ENCODE measurements around the gene KHDC4. TPM values are rescaled to one million over a fixed set of nuclear protein-coding genes. Genes with fewer than 3 reads are reported as not detected.

The KHDC4 gene
- total and polyA plus RNA-seq, 10 of the 15 experiments (the other 5 are each of a cell fraction or from before 2014, with no cell fraction given) = 11.7 to 109 (median 41.9) TPM

- TF ChIP-seq CBFB (IDR thresholded peaks at IDR 0.05; ENCODE audit: low read depth) (no peak), ZNF687 (IDR thresholded peaks at IDR 0.05) (no peak), ZNF207 (IDR thresholded peaks at IDR 0.05; ENCODE audit: borderline replicate concordance) (no peak), WRNIP1 (IDR thresholded peaks at IDR 0.05; ENCODE audit: borderline replicate concordance, low read depth, low read length) (no peak), E2F4 (IDR thresholded peaks at IDR 0.05; ENCODE audit: low read depth, low read length) (no peak), YBX1 (IDR thresholded peaks at IDR 0.05) (no peak), EZH2 (IDR thresholded peaks at IDR 0.05; ENCODE audit: borderline replicate concordance, control insufficient read depth, low read depth, low read length) (no peak), MEF2A (IDR thresholded peaks at IDR 0.05; ENCODE audit: insufficient read depth, low read depth, low read length) (no peak)
- TF ChIP-seq, protein P1, sequence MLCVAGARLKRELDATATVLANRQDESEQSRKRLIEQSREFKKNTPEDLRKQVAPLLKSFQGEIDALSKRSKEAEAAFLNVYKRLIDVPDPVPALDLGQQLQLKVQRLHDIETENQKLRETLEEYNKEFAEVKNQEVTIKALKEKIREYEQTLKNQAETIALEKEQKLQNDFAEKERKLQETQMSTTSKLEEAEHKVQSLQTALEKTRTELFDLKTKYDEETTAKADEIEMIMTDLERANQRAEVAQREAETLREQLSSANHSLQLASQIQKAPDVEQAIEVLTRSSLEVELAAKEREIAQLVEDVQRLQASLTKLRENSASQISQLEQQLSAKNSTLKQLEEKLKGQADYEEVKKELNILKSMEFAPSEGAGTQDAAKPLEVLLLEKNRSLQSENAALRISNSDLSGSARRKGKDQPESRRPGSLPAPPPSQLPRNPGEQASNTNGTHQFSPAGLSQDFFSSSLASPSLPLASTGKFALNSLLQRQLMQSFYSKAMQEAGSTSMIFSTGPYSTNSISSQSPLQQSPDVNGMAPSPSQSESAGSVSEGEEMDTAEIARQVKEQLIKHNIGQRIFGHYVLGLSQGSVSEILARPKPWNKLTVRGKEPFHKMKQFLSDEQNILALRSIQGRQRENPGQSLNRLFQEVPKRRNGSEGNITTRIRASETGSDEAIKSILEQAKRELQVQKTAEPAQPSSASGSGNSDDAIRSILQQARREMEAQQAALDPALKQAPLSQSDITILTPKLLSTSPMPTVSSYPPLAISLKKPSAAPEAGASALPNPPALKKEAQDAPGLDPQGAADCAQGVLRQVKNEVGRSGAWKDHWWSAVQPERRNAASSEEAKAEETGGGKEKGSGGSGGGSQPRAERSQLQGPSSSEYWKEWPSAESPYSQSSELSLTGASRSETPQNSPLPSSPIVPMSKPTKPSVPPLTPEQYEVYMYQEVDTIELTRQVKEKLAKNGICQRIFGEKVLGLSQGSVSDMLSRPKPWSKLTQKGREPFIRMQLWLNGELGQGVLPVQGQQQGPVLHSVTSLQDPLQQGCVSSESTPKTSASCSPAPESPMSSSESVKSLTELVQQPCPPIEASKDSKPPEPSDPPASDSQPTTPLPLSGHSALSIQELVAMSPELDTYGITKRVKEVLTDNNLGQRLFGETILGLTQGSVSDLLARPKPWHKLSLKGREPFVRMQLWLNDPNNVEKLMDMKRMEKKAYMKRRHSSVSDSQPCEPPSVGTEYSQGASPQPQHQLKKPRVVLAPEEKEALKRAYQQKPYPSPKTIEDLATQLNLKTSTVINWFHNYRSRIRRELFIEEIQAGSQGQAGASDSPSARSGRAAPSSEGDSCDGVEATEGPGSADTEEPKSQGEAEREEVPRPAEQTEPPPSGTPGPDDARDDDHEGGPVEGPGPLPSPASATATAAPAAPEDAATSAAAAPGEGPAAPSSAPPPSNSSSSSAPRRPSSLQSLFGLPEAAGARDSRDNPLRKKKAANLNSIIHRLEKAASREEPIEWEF (IDR thresholded peaks at IDR 0.05; ENCODE audit: insufficient replicate concordance, low read depth, low read length) = no peak
- TF ChIP-seq, protein P2, sequence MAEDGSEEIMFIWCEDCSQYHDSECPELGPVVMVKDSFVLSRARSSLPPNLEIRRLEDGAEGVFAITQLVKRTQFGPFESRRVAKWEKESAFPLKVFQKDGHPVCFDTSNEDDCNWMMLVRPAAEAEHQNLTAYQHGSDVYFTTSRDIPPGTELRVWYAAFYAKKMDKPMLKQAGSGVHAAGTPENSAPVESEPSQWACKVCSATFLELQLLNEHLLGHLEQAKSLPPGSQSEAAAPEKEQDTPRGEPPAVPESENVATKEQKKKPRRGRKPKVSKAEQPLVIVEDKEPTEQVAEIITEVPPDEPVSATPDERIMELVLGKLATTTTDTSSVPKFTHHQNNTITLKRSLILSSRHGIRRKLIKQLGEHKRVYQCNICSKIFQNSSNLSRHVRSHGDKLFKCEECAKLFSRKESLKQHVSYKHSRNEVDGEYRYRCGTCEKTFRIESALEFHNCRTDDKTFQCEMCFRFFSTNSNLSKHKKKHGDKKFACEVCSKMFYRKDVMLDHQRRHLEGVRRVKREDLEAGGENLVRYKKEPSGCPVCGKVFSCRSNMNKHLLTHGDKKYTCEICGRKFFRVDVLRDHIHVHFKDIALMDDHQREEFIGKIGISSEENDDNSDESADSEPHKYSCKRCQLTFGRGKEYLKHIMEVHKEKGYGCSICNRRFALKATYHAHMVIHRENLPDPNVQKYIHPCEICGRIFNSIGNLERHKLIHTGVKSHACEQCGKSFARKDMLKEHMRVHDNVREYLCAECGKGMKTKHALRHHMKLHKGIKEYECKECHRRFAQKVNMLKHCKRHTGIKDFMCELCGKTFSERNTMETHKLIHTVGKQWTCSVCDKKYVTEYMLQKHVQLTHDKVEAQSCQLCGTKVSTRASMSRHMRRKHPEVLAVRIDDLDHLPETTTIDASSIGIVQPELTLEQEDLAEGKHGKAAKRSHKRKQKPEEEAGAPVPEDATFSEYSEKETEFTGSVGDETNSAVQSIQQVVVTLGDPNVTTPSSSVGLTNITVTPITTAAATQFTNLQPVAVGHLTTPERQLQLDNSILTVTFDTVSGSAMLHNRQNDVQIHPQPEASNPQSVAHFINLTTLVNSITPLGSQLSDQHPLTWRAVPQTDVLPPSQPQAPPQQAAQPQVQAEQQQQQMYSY (CRISPR knock-in tag; IDR thresholded peaks at IDR 0.05) = no peak
Observed at GRCh38 chr1:155873860-155874259, 60.4 kb downstream of the KHDC4 start (continued).
